Dermis blood vessel endothelial cell (primary cell): ENCODE measurements around the gene PHC3. TPM values are rescaled to one million over a fixed set of nuclear protein-coding genes. Genes with fewer than 3 reads are reported as not detected.

ENCODE experiments used
- total RNA-seq: library from RNA; depleted of rRNA; stranded (reverse); fragments of >200 nt; gene quantifications from 2 replicates; pipeline ENCODE4 v1.2.3, GENCODE V29; 2014

PHC3 gene
- total RNA-seq, 1 donor from 2014 or later = 21.1 TPM

Other genes with a start within 250 kb of the PHC3 start
- 46.8 and 60.7 TPM in 2 replicates for gene SEC62, start 214.9 kb downstream of the PHC3 start, total RNA-seq
- gene GPR160, start 143.7 kb downstream of the PHC3 start, total RNA-seq = 7.7 and 11.2 TPM in 2 replicates
- gene PRKCI, start 40.7 kb upstream of the PHC3 start, total RNA-seq = 32.8 and 38.8 TPM in 2 replicates
- gene SKIL, start 176.0 kb upstream of the PHC3 start, total RNA-seq = 79.1 and 84.1 TPM in 2 replicates
- gene CLDN11, start 237.1 kb upstream of the PHC3 start, total RNA-seq = 103 and 515 TPM in 2 replicates